ELR (cell line): ENCODE data around the gene ZNF678.
"Not testable (repeated sequence)": the region's sequence is repeated elsewhere in the genome, so short reads cannot be mapped to it uniquely, and the experiment has no call there.

Experiments used
- DNase-seq: peaks from one replicate; pipeline ENCODE4 v3.0.0-alpha.2; 2015; ENCODE audit warnings: low read depth

ZNF678 gene

DNA sequence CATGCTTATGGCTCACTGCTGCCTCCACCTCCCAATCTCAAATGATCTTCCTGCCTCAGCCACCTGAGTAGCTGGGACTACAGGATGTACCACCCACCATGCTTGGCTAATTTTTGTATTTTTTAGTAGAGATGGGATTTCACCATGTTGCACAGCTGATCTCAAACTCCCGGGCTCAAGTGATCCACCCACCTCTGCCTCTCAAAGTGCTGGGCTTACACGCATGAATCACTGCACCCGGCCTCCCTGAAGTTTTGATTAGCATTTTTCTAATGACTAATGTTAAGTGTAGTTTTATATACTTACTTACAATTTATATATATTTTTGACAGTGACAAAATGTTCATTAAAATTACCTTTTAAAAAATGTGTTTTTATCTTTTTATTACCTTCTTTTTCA lies 41.1 kb downstream of the ZNF678 start:
- no peak for DNase-seq

DNA sequence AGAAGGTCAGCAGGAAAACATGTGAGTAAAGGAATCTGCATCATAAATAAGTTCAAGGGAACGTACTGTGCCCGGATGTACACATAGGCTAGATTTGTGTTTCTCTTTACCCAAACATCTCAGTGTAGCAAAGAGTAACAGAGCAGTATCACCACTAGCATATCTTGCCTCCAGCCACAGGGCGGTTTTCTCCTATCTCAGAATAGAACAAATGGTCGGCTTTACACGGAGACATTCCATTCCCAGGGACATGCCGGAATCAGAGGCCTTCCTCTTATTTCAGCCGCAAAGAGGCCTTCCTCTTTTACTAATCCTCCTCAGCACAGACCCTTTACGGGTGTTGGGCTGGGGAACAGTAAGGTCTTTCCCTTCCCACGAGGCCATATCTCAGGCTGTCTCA lies 42.9 kb downstream of the ZNF678 start:
- not testable (repeated sequence) for DNase-seq

DNA sequence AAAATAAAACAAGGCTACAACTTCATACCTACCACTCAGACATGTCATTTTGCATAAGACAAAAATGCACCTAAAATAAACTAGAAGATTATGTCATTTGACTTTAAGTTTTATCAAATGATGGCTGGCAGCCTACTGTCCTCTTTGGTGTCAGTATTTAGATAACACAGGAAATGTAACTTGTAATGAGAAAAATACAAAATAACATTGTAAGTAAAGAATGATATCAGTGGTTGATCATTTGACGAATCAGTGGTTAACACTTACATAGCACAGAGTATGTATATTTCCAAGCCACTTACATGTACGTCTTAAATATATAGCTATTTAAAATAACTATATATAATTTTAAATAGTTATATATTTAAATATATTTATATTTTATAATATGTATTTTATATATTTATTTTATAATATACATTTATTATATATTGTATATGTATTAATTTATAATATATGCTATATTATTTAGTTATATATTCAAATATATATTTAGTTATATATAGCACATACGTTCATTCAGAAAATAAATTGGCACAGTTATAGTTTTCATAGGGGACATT lies 44.1 kb downstream of the ZNF678 start:
- DNase-seq, result no peak

DNA sequence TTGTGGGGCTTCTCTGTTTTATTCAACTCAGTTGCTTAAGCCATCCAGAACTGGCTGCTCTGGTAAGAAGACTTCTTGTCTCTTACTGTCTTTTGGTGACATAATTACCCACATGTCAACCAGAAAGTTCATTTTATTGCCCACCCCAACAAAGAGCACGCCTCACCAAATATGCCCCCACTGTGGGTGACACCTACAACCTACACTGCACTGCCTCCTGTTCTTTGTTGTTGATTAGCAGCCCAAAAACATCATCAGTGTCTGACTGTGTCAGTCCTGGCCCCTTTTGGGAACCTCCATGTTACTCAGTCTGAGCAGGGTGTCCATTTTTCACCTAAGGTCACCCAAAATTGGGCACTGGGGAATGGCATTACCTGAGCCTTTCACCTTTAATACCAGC lies 49.3 kb downstream of the ZNF678 start:
- DNase-seq, result no peak

DNA sequence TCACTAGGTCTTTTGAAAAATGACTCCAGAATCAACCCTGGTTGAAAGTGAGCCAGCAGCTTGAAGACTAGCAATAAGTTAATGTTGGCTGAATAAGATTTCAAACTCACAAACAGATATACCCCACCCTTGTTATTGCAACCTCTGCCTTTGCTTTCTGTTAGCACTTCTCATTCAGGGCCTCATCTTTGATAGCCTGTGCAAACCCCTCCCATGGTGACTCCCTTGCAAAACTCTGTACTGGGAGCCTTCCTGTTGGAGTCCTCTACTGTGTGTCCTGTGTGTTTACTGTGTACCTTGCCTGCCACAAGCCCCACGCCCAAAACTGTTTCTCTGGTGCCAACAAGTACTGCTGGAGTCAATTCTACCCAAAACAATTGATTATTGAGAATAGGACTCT lies 50.2 kb downstream of the ZNF678 start:
- no peak for DNase-seq

DNA sequence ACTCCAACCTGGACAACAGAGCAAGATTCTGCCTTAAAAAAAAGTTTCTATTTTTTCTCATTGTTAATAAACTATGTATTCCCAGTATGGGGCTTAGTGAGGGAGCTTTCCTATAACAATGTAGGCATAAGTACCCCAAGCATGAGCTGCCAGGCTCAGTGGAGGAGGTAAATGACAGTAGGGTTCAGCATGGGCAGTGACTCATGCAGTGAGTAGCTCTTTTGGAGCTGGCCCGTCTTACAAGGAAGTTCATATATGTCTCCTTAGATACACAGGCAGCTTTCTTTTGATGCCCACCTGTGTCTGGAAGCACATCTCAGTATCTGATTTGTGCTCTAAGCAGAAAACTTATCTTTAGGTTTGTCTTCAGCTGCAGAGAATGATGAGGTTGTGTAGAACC lies 57.9 kb downstream of the ZNF678 start:
- DNase-seq, result no peak

DNA sequence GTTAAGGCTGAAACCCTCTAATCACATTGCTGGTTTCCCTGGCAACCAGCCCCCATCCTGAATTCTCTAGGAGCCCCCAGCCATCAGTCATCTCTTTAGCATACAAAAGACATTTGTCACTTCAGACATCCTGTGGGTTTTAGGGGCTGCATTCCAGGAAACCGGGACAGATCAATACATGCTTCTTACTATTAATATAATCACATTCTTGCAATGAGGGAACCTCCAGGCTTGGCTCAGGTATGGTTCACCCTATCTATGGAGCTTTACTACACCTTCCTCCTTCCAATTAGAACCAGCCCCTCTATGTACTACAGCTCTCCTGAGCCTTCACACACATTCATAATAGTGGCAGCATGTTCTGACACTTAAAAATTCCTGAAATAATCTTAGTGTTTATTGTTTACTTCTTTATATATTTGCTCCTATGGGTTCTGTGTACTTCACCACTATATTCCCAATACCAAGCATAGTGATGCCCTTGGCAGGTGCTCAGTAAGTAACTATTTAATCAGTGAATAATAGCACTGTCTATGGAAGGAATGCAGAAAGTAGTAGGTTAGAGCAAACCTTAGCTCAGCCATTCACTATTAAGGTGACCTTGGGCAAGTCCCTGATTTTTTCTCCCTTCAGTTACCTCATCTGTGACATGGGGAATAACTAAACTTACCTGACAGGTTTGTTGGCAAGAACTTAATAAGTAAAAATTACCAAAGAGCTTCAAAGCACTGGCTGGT lies 59.6 kb downstream of the ZNF678 start:
- DNase-seq, result no peak

DNA sequence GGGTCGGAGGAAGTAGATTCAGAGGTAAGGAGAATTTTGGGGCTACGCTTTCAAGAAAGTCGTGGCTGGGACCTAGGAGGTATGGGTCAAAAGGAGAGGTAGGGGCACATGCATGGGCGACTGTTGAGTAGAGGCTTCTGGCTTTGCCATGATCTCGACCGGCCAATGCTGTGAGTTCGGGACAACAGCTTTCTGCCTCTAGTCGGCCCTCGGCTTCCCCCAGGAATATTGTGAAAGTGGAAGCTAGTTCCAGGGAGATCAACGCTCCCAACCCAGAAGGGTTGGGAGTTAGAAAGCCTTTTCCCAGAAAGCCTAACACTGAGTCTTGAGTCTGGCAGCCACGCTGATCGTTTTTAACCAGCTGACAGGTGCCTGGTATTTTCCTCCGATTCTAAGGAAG lies 69.0 kb downstream of the ZNF678 start:
- no peak for DNase-seq

DNA sequence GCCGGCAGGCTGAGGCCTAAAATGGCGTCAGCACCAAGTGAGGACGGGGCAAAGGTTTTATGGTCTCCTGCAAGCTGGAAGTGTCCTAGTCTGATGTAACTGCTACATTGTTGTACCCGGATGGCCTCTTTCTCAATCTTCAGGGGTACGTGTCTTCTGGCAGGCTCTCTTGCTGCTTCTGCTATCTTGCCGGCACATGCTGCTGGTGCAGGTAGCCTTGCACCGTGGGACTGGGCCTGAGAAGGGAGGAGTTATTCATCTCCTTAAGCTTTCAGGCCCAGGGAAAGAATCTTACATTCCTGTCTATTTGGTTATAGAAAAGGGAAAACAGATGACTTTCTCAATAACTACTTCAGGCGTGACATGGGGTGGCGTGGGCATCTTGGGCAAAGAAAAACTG lies 72.2 kb downstream of the ZNF678 start:
- no peak for DNase-seq

DNA sequence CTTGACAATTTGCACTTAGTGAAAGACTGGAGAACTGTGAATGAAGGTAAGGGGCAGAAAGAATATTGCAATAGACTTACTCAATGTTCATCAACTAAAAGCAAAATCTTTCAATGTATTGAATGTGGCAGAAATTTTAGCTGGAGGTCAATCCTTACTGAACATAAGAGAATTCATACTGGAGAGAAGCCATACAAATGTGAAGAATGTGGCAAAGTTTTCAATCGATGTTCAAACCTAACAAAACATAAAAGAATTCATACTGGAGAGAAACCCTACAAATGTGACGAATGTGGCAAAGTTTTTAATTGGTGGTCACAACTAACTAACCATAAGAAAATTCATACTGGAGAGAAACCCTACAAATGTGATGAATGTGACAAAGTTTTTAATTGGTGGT lies 91.1 kb downstream of the ZNF678 start:
- DNase-seq, result no peak

DNA sequence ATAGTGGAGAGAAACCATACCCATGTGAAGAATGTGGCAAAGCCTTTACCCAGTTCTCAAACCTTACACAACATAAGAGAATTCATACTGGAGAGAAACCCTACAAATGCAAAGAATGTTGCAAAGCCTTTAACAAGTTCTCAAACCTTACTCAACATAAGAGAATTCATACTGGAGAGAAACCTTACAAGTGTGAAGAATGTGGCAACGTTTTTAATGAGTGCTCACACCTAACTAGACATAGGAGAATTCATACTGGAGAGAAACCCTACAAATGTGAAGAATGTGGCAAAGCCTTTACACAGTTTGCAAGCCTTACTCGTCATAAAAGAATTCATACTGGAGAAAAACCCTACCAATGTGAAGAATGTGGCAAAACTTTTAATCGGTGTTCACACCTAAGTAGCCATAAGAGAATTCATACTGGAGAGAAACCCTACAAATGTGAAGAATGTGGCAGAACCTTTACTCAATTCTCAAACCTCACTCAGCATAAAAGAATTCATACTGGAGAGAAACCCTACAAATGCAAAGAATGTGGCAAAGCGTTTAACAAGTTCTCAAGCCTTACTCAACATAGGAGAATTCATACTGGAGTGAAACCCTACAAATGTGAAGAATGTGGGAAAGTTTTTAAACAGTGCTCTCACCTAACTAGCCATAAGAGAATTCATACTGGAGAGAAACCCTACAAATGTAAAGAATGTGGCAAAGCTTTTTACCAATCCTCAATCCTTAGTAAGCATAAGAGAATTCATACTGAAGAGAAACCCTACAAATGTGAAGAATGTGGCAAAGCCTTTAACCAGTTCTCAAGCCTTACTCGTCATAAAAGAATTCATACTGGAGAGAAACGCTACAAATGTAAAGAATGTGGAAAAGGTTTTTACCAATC lies 91.7 kb downstream of the ZNF678 start:
- peak; percentile 6 for DNase-seq

DNA sequence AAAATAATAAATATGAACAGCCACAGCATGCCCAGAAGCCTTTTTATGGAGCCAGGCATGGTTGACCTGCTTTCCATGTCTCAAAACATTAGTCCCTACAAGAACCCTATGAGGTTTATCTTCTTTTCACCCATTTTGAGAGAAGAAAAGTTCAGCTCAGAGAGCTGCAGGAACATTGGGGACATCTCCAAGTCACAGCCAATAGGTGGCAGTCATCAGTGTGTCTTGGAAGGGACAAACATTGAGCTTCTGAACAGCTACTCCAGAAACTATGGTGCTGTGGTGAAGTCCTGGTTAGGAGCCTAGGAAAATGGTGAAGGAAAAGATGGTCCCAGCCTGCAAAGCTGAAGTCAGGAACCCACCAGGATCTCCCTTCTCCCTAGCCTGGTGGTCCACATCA lies 98.1 kb downstream of the ZNF678 start:
- no peak for DNase-seq

DNA sequence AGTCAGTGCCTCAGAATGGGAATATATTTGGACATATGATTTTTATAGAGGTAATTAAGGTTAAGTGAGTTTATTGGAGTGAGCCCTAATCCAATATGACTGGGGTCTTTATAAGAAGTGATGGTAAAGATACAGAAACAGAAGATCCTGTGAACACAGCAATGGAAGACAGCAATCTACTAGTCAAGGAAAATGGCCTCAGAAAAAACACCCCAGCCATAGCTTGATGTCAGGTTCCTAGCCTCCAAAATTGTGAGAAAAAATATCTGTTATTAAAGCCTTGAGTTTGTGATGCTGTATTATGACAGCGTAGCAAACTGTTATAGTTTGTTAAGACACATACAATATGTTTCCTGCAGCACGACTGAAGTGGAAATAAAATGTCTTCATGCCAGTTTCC lies 99.6 kb downstream of the ZNF678 start:
- DNase-seq, result no peak

DNA sequence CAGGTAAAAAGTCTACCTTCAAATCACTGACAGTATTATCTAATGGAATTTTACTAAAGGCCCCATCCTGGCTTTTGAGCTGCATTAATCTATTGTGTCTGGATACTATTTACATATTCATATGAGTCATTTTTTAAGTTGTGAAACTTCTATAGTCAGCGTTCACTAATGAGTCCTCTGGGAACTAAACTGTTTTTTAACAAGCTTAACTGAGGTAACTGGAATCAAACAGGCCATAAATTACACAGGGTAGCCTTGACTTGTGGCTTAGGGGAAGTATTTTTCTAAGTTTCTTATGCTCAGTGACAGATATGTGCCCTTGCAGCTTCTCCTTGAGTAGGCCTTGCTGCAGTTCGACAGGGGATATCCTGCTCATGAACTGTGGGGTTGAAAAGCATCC lies 102.9 kb downstream of the ZNF678 start:
- DNase-seq, result no peak

DNA sequence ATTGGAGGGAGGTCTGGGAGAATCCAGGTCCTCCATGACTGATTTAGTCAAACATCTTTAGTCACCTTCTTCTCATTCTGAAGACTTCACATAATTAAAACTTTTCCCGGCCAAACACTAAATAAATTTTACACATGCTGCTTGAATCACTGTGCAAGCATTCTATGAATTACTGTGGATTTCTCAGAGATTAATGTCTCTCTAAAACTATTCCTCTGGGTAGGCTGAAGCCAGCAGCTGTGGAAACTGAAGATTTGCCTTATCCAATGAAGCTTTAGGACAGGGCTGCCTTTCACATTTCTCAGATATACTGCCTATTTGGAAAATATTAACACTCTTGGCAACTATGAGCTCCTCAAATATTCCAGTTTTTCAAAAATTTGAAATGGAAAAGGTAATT lies 110.1 kb downstream of the ZNF678 start:
- DNase-seq, result no peak

DNA sequence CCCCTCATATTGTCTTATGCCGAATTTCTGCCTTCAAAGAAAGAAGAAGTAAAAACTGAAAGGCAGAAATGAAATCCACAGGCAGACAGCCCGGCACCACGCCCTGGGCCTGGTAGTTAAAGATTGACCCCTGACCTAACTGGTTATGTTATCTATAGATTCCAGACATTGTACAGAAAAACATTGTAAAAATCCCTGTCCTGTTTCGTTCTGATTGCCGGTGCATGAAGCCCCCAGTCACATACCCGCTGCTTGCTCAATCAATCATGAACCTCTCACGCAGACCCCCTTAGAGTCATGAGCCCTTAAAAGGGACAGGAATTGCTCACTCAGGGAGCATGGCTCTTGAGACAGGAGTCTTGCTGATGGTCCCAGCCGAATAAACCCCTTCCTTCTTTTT lies 122.5 kb downstream of the ZNF678 start:
- DNase-seq, result no peak

DNA sequence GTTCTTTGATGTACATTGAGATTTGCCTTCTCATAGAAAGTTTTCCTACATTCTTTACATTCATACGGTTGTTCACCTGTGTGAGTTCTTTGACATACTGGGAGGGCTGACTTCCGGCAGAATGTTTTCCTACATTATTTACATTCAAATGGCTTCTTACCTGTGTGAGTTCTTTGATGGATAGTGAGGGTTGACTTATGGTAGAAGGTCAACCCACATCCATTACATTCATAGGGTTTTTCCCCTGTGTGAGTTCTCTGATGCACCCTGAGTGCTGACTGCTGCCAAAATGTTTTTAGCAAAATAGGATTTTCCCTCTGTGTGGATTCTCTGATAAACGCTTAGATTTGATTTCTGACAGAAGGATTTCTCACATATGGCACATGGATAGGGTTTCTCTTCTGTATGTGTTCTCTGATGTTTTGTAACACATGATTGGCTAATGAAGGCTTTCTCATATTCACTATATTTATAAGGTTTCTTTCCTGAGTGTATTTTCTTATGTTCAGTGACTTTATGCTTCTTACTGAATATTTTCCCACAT lies 134.0 kb downstream of the ZNF678 start:
- DNase-seq, result no peak

DNA sequence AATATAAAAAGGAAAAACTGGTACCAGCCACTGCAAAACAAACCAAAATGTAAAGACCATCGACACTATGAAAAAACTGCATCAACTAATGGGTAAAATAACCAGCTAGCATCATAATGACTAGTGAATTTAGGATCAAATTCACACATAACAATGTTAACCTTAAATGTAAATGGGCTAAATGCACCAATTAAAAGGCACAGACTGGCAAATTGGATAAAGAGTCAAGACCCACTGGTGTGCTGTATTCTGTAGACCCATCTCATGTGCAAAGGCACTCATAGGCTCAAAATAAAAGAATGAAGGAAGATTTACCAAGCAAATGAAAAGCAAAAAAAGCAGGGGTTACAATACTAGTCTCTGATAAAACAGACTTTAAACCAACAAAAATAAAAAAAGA lies 138.3 kb downstream of the ZNF678 start:
- not testable (repeated sequence) for DNase-seq

DNA sequence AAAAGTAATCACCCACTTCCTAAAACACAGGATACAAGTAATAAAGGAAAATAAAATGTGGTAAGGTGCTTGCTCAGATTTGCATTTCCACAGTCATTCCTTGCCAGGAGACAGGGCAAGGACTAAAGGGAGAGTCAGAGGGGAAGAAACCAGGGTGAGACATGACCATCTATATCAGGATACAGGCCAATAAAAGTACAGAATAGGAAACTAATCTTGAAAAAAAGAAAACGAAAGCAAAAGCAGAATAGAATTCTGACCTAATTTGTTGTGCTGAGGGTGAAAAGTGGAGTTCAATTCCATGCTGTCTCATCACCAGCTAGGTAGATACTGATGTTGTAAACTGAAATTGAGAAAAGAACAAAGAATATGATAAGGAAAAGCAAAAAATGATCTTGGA lies 144.5 kb downstream of the ZNF678 start:
- DNase-seq, result no peak

DNA sequence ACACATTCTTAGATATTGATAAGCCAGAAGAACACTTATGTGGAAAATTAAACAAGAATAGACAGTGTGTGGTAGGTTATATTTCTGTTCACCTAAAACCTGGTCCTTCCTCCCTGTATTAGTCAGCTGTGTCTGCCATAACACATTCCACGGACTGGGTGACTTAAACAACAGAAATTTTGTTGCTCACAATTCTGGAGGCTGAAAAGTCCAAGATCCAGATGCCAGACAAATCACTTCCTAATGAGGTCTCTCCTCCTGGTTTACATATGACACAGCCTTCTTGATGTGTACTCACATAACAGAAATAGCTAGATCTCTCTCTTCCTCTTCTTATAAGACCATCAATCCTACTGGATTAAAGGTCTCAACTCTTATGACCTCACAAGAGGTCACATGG lies 146.1 kb downstream of the ZNF678 start:
- DNase-seq, result peak; percentile 21

DNA sequence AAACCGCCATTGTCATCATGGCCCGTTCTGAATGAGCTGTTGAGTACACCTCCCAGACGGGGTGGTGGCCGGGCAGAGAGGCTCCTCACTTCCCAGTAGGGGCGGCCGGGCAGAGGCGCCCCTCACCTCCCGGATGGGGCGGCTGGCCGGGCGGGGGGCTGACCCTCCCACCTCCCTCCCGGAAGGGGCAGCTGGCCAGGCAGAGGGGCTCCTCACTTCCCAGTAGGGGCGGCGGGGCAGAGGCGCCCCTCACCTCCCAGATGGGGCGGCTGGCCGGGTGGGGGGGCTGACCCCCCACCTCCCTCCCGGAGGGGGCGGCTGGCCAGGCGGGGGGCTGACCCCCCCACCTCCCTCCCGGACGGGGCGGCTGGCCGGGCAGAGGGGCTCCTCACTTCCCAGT lies 147.1 kb downstream of the ZNF678 start:
- DNase-seq, result not testable (repeated sequence)

DNA sequence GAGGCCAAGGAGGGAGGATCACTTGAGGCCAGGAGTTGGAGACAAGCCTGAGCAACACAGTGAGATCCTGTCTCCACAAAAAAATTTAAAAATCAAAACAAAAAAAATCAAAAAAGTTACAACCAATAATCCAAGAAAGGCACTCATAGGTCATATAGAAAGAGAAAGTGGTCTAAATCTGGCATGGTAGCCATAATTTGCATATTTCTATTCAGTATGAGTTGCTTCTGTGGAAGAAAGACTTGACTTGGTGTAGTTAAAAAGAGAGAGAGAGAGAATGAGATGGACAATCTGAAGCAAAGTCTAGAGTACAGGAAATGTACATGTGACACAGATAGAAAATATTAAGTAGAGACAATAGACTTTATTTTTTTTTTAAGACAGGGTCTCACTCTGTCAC lies 149.3 kb downstream of the ZNF678 start:
- DNase-seq, result no peak

DNA sequence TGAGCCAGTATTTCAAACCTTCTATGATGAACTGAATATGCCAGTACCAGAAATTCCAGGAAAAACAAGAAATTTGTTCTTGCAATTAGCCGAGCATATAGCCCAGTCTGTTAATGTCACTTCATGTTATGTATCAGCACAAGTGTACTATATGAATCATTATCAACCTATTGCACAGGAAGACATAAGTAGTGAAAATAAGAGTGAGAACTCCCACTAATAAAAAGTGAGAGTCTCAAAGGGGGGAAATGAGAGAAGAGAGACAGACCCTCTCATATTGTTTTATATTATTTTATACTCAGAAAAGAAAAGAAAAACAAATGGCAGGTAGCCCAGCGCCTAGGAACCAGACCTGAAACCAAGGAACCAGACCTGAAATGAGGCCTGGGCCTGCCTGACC lies 155.6 kb downstream of the ZNF678 start:
- DNase-seq, result no peak
